ENCODE data around the gene MEX3C.

Gene MEX3C

GRCh38 chr18:51188024-51188701 lies 9.3 kb downstream of the MEX3C start:
- TF ChIP-seq CTCF (IDR thresholded peaks at IDR 0.05): no peak

- TF ChIP-seq CTCF (IDR thresholded peaks at IDR 0.05): no peak
Measured at GRCh38 chr18:51185075-51185474, 12.4 kb downstream of the MEX3C start.

GRCh38 chr18:51184091-51184457 lies 13.4 kb downstream of the MEX3C start:
- no peak for TF ChIP-seq CTCF (IDR thresholded peaks at IDR 0.05)

- TF ChIP-seq CTCF (IDR thresholded peaks at IDR 0.05): no peak
Measured at GRCh38 chr18:51183372-51184090, 13.9 kb downstream of the MEX3C start.

GRCh38 chr18:51182824-51183223 lies 14.7 kb downstream of the MEX3C start:
- TF ChIP-seq CTCF (IDR thresholded peaks at IDR 0.05): no peak

- TF ChIP-seq CTCF (IDR thresholded peaks at IDR 0.05): no peak
Measured at GRCh38 chr18:51171625-51172259, 25.7 kb downstream of the MEX3C start.

- no peak for TF ChIP-seq CTCF (IDR thresholded peaks at IDR 0.05)
Measured at GRCh38 chr18:51171223-51171622, 26.3 kb downstream of the MEX3C start.
